22Rv1 (cell line): ENCODE data around the gene CCDC187.

Experiments used
- ZFX ChIP-seq: fragments of 450-650 bp; IDR thresholded peaks from 2 replicates; pipeline ENCODE4 v1.6.1; 2017; ENCODE audit warnings: antibody characterized with exemption, borderline replicate concordance
- TF ChIP-seq, protein P1 (sequence below): fragments of 450-650 bp; IDR thresholded peaks from 2 replicates; pipeline ENCODE4 v1.5.1; 2017; ENCODE audit warnings: mild to moderate bottlenecking

DNA sequence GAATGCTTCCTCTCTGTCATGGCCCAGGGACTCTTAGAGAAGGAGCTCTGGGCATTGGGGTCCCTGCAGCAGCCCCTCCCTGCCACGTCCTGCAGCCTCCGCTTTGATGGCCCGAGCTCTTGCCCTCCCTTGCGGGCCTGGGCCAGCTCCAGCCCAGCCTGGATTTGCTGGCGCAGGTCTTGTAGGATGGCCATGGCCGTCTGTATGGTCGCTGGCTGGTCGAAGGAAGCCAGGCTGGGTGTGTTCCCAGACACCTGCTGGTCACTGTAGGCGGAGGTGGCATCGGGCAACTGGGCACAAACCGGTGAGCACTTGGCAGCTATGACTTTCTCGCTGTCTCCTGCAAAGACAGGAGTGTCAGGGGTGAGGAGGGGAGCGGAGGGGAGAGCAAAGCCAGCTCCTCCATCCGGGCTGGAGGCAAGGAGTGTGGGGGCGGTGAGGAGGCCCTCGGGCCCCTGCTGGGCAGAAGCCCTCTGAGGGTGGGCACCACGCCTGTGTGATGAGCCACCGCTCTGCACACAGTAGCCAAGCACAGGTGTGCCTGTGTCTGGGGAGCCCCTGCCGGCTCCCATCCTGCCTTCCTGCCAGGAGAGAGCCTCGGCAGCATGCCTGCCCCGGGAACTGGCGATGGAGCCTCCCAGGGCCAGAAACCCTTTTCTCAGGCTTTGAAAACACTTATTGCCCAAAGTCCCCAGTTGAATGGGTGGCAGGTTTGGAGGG is 12.4 kb downstream of the CCDC187 start:
- TF ChIP-seq, protein P1, sequence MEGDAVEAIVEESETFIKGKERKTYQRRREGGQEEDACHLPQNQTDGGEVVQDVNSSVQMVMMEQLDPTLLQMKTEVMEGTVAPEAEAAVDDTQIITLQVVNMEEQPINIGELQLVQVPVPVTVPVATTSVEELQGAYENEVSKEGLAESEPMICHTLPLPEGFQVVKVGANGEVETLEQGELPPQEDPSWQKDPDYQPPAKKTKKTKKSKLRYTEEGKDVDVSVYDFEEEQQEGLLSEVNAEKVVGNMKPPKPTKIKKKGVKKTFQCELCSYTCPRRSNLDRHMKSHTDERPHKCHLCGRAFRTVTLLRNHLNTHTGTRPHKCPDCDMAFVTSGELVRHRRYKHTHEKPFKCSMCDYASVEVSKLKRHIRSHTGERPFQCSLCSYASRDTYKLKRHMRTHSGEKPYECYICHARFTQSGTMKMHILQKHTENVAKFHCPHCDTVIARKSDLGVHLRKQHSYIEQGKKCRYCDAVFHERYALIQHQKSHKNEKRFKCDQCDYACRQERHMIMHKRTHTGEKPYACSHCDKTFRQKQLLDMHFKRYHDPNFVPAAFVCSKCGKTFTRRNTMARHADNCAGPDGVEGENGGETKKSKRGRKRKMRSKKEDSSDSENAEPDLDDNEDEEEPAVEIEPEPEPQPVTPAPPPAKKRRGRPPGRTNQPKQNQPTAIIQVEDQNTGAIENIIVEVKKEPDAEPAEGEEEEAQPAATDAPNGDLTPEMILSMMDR: no peak
- TF ChIP-seq ZFX: no peak
